ENCODE data around the gene SLC40A1. TPM values are rescaled to one million over a fixed set of nuclear protein-coding genes. Genes with fewer than 3 reads are reported as not detected.

SLC40A1 gene
- total RNA-seq, 1 donor from 2014 or later = 1.4 TPM

DNA sequence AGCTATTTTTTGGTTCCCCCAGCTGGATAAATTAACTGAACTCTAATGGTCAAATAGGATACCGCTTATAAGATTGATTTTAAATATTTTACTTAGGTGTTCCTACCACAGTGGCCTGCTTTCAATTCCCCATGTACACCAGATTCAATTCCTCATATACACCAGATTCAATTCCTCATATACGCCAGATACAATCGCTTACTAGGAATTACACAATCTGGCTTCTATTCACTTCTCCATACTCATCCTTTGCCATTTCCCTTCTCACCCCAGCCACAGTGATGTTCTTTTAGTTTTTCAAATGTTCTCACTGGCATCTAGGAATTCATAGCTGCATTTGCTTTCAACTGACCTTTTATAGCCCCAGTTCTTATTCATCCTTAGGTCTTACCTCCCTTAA, 66.5 kb downstream of the SLC40A1 start:
- no peak overlapping the region for H3K27ac Mint-ChIP-seq

DNA sequence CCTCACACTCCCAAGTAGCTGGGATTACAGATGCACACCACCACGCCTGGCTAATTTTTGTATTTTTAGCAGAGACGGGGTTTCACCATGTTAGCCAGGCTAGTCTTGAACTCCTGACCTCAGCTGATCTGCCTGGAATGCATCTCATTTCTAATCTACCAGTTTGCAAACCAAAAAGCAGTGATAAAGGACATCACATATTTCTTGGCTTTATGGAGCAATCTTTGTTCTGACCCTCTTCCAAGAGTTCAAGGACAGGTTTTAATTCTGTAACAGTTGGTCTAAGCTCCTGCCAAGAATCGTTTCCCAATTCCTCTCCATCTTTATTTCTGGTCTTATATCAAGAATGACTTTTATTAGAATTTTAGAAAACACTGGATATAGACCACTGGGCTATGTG, 67.7 kb downstream of the SLC40A1 start:
- Mint-ChIP-seq H3K27me3 (peaks cover 11% of the 10 kb centered on the region), H3K27ac (no peak overlapping the region), H3K36me3 (ENCODE audit: low read depth) (no peaks in the 10 kb centered on the region), H3K4me3 (no peak overlapping the region), H3K4me1 (no peaks in the 10 kb centered on the region), H3K9me3 (no peaks in the 10 kb centered on the region)
- no peak for DNase-seq
- intact Hi-C loops (cut with micrococcal nuclease) = no loop called here

More for the DNA sequence above, 66.5 kb downstream of the SLC40A1 start:
- Mint-ChIP-seq H3K36me3 (ENCODE audit: low read depth) (no peaks in the 10 kb centered on the region), H3K4me1 (no peaks in the 10 kb centered on the region), H3K9me3 (no peaks in the 10 kb centered on the region), H3K4me3 (no peak overlapping the region), H3K27me3 (peaks cover 11% of the 10 kb centered on the region)
- DNase-seq = no peak
- intact Hi-C loops (cut with micrococcal nuclease) = no loop called here

DNA sequence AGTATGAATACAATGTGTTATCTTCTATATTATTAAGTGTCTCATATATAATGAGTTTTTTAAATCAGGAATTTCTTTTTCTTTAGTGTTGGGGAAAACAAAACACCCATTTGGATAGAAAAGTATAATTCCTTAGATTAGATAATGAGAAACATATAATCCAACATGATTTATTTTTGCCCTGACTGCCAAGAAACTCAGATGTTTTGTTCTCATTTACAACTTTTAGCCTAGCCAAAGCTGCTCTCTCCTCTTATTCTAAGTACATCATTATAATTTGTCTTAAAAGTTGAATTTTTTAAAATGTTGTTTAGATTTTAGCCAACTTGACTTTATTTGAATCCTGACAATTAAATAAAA, 68.6 kb downstream of the SLC40A1 start:
- peaks cover 11% of the 10 kb centered on the region for H3K27me3 Mint-ChIP-seq
- H3K9me3 Mint-ChIP-seq = no peaks in the 10 kb centered on the region
- no peak overlapping the region for H3K4me3 Mint-ChIP-seq
- H3K36me3 Mint-ChIP-seq (ENCODE audit: low read depth) = no peaks in the 10 kb centered on the region
- no peak for DNase-seq
- H3K27ac Mint-ChIP-seq = no peak overlapping the region
- intact Hi-C loops (cut with micrococcal nuclease) = no loop called here
- H3K4me1 Mint-ChIP-seq = no peaks in the 10 kb centered on the region

DNA sequence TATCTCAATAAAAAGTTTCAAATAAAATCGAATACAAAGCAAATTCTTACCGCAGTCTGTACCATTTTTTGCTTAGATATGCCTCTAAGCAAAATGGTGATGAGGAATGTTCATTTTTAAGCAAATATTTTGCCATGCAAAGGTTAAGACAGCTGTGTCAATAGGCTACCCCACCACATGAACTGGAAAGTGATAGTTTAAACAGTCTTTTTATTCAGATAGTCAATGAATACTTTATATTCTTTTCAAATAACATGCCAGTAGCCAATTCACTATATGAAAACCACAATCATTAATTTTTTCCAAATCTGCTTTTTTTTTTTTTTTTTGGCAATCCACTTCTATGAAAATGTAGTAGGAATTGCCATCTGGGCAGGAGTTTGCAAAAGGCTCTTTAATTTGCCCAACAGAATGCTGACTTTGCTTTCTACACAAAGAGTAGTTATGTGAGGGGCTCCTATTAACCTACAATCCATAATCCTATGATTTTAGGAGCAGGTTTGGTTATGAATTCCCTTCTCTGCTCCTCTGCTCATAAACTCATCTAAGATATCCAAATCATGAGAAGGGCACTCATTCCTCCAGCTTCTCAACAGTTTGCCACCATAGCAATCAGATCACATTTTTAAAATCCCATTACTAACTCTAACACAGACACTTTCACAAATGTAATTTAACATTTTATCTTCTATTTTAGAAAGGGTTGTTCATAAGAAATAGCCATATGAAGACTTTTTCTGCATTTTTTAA, 69.2 kb downstream of the SLC40A1 start:
- no peak overlapping the region for H3K27ac Mint-ChIP-seq
- H3K27me3 Mint-ChIP-seq = peaks cover 11% of the 10 kb centered on the region
- H3K4me3 Mint-ChIP-seq = no peak overlapping the region
- no peaks in the 10 kb centered on the region for H3K4me1 Mint-ChIP-seq
- intact Hi-C loops (cut with micrococcal nuclease) = no loop called here
- DNase-seq = no peak
- H3K36me3 Mint-ChIP-seq (ENCODE audit: low read depth) = no peaks in the 10 kb centered on the region
- no peaks in the 10 kb centered on the region for H3K9me3 Mint-ChIP-seq

Other genes with a start within 250 kb of the SLC40A1 start
- gene WDR75, start 139.3 kb downstream of the SLC40A1 start, total RNA-seq = 117 and 121 TPM in 2 replicates
- 59.7 and 63.7 TPM in 2 replicates for gene ASNSD1, start 80.7 kb upstream of the SLC40A1 start, total RNA-seq
- gene ANKAR, start 93.9 kb upstream of the SLC40A1 start, total RNA-seq = 2.9 and 3.4 TPM in 2 replicates
- gene OSGEPL1, start 182.0 kb upstream of the SLC40A1 start, total RNA-seq = 11.1 and 12.2 TPM in 2 replicates
- gene ORMDL1, start 203.6 kb upstream of the SLC40A1 start, total RNA-seq = 74.5 and 82.7 TPM in 2 replicates
- gene PMS1, start 203.7 kb upstream of the SLC40A1 start, total RNA-seq = 67.2 and 69.2 TPM in 2 replicates